ENCODE data around the gene TMEM109. TPM values are rescaled to one million over a fixed set of nuclear protein-coding genes. Genes with fewer than 3 reads are reported as not detected.

The TMEM109 gene
- total RNA-seq, 4 donors from 2014 or later = 79.6 to 150 (median 88.7) TPM

- DNase-seq (ENCODE audit: low spot score) (no peak), ATAC-seq (ENCODE audit: low FRiP score) (no peak)
- TF ChIP-seq, protein P1, sequence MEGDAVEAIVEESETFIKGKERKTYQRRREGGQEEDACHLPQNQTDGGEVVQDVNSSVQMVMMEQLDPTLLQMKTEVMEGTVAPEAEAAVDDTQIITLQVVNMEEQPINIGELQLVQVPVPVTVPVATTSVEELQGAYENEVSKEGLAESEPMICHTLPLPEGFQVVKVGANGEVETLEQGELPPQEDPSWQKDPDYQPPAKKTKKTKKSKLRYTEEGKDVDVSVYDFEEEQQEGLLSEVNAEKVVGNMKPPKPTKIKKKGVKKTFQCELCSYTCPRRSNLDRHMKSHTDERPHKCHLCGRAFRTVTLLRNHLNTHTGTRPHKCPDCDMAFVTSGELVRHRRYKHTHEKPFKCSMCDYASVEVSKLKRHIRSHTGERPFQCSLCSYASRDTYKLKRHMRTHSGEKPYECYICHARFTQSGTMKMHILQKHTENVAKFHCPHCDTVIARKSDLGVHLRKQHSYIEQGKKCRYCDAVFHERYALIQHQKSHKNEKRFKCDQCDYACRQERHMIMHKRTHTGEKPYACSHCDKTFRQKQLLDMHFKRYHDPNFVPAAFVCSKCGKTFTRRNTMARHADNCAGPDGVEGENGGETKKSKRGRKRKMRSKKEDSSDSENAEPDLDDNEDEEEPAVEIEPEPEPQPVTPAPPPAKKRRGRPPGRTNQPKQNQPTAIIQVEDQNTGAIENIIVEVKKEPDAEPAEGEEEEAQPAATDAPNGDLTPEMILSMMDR (IDR thresholded peaks at IDR 0.05) = no peak
Observed at GRCh38 chr11:60918251-60918938, 4.4 kb downstream of the TMEM109 start.

- no peak for DNase-seq (ENCODE audit: low spot score)
Observed at GRCh38 chr11:60918939-60919265, 4.9 kb downstream of the TMEM109 start.

DNA sequence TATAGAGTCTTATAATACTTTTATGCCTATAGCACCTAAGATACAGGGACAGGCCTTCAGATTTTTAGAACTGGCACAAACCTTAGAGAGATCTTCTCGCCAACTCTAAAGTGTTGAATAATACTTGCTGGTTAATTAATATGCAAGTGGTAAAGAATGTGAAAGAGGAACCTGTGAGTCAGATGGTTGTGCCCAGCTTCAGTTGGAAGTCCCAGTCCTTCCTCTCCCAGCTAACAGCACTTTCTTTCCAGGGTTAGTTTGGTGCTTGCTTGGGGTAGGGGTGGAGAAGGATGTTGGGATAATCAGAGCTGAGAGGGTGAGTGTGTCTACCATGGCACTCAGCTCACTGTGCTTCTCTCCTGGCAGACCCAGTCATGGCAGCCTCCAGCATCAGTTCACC lies 5.4 kb downstream of the TMEM109 start:
- DNase-seq (ENCODE audit: low spot score) (no peak), ATAC-seq (ENCODE audit: low FRiP score) (no peak)
- TF ChIP-seq, protein P1 (IDR thresholded peaks at IDR 0.05) = no peak

More at GRCh38 chr11:60918939-60919265, 4.9 kb downstream of the TMEM109 start:
- TF ChIP-seq, protein P1 (IDR thresholded peaks at IDR 0.05) = no peak
- ATAC-seq (ENCODE audit: low FRiP score) = no peak

GRCh38 chr11:60919956-60920355 lies 6.0 kb downstream of the TMEM109 start:
- ATAC-seq (ENCODE audit: low FRiP score) (no peak), DNase-seq (ENCODE audit: low spot score) (no peak)
- TF ChIP-seq, protein P1 (IDR thresholded peaks at IDR 0.05) = no peak

GRCh38 chr11:60921259-60921658 lies 7.3 kb downstream of the TMEM109 start:
- ATAC-seq (ENCODE audit: low FRiP score) (no peak), DNase-seq (ENCODE audit: low spot score) (no peak)
- TF ChIP-seq, protein P1 (IDR thresholded peaks at IDR 0.05) = no peak

DNA sequence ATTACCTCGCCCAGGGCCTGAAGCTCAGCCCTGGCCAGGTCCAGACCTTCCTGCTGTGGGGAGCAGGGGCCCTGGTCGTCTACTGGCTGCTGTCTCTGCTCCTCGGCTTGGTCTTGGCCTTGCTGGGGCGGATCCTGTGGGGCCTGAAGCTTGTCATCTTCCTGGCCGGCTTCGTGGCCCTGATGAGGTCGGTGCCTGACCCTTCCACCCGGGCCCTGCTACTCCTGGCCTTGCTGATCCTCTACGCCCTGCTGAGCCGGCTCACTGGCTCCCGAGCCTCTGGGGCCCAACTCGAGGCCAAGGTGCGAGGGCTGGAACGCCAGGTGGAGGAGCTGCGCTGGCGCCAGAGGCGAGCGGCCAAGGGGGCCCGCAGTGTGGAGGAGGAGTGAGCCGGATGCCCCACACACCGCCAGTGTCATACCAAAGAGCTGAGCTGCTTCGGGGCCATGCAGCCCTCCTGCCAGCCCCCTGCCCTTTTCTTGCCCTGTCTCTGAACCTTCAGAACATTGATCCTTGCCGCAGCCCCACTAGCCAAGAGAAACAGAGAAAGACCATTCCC lies 7.9 kb downstream of the TMEM109 start:
- DNase-seq (ENCODE audit: low spot score) (no peak), ATAC-seq (ENCODE audit: low FRiP score) (no peak)
- TF ChIP-seq, protein P1 (IDR thresholded peaks at IDR 0.05) = no peak

GRCh38 chr11:60922906-60923305 lies 8.9 kb downstream of the TMEM109 start:
- no peak for DNase-seq (ENCODE audit: low spot score)
- ATAC-seq (ENCODE audit: low FRiP score) = no peak
- TF ChIP-seq, protein P1 (IDR thresholded peaks at IDR 0.05) = no peak
